Activated CD8-positive, alpha-beta memory T cell treated with anti-CD3 and anti-CD28 coated beads for 36 hours (primary cell): Measurements from ENCODE around the gene SOCS1. TPM values are rescaled to one million over a fixed set of nuclear protein-coding genes. Genes with fewer than 3 reads are reported as not detected.

Experiments
- CTCF ChIA-PET: fragments of 350-600 bp; sonication (Branson Sonifier 250); formaldehyde crosslinking; loops from one replicate; lab custom pipeline; 2021; ENCODE audit warnings: antibody characterized with exemption; lab: Charles Lee
- POLR2A ChIA-PET: fragments of 350-600 bp; sonication (Branson Sonifier 250); formaldehyde crosslinking; loops from one replicate; lab custom pipeline; 2021; ENCODE audit warnings: antibody characterized with exemption; lab: Charles Lee
- total RNA-seq, 2 experiments: library from RNA; stranded (reverse); gene quantifications; one replicate each; pipeline ENCODE4 v1.2.3, GENCODE V29; 2021

SOCS1 gene
- total RNA-seq, 2 experiments from 2014 or later: 107 to 111 TPM

GRCh38 chr16:11270602-11271162 is 14.7 kb upstream of the SOCS1 start:
- ChIA-PET POLR2A (no interaction called here), CTCF (interaction anchor here (1.3 kb wide), 1 partner anchor 306 kb away, joined by 3 read pairs; no protein-coding TSS in a partner anchor)

GRCh38 chr16:11268921-11269375 is 12.9 kb upstream of the SOCS1 start, which contains the start of gene TNP2:
TNP2 (minus strand) TSS chr16:11269325; CDS start chr16:11269262, 63 bp downstream.
- CTCF ChIA-PET: interaction anchor here (0.8 to 1.4 kb wide), 2 partner anchors 136 to 245 kb away, joined by 3 to 6 read pairs; no protein-coding TSS in a partner anchor

DNA sequence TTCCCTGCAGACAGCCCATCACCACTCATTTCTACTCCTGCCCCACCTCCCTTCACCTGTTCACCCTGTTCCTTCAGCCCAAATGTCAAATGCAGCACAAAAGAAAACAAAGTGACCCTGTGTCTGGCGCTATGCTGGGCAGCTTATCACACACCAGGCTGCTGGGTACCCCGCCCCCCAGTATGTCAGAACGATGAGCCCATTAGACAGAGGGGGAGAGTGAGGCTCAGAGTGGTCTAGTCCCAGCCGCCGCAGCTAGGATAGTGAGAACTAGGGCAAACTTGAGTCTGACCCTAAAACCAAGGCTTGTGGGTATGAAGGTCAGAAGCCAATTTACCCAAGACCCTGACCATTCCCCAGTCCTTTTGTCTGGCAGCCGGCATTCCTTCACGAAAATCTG is 9.1 kb upstream of the SOCS1 start:
- ChIA-PET POLR2A (interaction anchor here (0.8 kb wide), 1 partner anchor 10 kb away, joined by 4 read pairs; the partner anchor contains the start of gene SOCS1), CTCF (no interaction called here)

More at GRCh38 chr16:11268921-11269375, 12.9 kb upstream of the SOCS1 start, which contains the start of gene TNP2:
- POLR2A ChIA-PET: no interaction called here

DNA sequence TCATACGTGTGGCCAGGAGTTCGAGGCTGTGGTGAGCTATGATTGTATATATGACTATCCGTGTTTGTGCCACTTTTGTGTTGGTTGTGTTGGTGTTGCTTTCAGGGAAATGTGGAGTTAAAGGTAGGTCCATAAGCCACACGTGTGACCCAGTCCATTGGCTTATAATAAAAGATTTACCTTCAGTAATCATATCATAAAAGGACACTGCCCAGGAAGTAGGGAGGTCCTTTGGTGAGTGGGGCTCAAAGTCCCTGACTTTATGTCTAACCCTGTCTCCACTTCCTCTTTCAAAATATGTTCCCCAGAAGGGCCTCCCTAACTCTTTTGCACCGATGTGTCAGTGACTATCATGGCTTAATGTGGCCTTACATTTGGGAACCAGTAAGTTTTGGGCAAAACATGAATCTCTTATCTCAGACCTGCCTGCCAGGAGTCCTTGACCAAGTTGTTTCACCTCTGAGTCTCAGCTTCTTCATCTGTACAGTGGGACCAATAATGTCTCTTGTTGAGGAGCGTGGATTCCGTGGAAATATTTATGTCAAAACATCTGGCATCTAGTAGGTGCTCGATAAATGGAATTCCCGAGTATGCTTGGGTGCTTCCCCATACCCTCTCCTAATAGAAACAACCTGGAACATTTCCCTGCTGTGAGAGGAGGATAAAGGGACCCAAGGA is 8.3 kb upstream of the SOCS1 start:
- ChIA-PET CTCF (interaction anchor here (0.8 to 1.9 kb wide), 5 partner anchors 15 to 450 kb away, joined by 3 to 6 read pairs (median 3); no protein-coding TSS in a partner anchor), POLR2A (interaction anchor here (0.8 kb wide), 1 partner anchor 9 kb away, joined by 4 read pairs; the partner anchor contains the start of gene SOCS1)

GRCh38 chr16:11263737-11264136 is 7.7 kb upstream of the SOCS1 start:
- POLR2A ChIA-PET: no interaction called here
- CTCF ChIA-PET: interaction anchor here (0.8 to 1.9 kb wide), 5 partner anchors 16 to 451 kb away, joined by 3 to 6 read pairs (median 3); no protein-coding TSS in a partner anchor

DNA sequence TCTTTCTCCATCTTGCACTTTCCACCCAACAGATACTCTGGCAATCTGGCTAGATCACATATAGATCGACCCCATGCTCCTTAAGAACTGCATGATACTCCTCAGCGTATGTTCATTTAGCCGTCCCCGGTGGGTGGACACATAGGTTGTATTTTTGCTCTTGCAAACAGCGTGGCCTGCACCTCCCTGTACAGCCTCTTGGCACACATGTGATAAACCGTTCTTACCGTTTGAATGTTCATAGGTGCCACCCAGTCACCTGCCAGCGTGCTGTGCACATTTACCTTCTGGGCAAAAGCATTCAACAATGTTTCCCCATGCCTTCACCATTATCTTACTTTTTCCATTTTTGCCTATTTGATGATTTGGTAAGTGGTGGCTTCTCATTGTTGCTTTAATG is 6.9 kb upstream of the SOCS1 start:
- ChIA-PET CTCF (interaction anchor here (1.0 to 1.9 kb wide), 5 partner anchors 109 to 452 kb away, joined by 3 to 6 read pairs (median 4); no protein-coding TSS in a partner anchor), POLR2A (no interaction called here)

DNA sequence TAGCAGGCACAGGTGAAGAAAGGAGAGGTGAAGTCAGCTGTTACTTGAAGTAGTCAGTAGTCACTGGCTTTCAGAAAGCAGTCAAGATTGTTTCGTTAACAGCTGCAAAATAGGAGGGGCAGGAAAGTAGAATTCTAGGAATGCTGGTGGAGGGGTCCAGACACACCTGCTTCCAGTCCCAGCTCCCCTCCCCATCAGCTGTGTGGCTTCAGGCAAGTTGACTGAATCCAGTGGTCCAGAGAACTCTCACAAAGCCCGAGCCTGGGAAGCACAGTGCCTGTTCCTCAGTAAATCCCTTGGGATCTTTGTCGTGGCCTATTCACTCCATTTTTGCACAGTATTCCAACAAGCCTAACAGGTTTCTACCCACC is 4.6 kb upstream of the SOCS1 start:
- CTCF ChIA-PET: interaction anchor here (0.6 to 1.3 kb wide), 2 partner anchors 138 to 297 kb away, joined by 3 read pairs; no protein-coding TSS in a partner anchor
- POLR2A ChIA-PET: no interaction called here

DNA sequence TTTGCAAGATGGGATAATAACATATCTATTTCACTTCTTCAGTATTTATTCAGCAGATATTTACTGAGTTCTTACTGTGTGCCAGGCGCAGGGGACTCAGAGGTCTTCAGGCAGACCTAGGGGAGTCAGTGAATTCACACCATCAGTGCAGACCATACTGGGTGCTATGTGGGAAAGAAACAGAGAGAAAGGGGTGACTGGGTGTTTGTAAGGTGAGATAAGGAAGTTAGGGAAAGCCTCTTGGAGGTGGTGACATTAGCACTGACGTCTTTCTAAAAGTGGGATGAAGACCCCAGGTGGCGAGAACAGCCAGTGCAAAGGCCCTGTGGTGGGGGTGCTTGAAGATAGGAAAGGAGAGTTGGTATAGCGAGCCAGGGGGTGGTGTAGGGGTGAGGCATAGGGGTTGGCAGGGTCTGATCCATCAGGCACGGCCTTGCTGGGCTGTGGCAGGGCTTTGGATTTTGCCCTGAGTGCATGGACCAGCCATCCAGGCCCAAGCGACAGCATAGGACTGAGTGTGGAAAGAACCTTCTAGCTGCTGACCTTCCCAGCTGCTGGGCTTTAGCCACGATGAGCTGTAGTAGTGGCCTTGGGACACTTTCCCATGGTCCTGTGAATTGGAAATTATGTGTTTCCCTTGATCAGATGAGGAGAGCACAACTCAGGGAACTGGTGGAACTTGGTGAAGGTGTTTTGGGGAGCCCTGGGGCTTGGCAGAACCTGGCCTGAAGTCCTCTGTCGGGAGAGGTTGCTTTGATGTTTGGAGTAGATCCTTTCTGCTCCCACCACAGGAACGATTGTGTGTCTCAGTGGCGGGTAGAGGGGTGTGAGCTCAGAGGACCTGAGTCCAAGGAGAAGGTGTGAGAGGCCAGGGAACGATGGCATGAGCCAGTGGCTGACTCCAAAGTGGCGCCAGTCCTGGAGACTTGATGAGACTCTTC is 3.9 kb upstream of the SOCS1 start:
- ChIA-PET POLR2A (interaction anchor here (1.0 kb wide), 2 partner anchors 51 to 294 kb away, joined by 3 to 4 read pairs; no protein-coding TSS in a partner anchor), CTCF (interaction anchor here (0.9 to 8.7 kb wide), 5 partner anchors 93 to 297 kb away, joined by 3 to 85 read pairs (median 3); no protein-coding TSS in a partner anchor)

DNA sequence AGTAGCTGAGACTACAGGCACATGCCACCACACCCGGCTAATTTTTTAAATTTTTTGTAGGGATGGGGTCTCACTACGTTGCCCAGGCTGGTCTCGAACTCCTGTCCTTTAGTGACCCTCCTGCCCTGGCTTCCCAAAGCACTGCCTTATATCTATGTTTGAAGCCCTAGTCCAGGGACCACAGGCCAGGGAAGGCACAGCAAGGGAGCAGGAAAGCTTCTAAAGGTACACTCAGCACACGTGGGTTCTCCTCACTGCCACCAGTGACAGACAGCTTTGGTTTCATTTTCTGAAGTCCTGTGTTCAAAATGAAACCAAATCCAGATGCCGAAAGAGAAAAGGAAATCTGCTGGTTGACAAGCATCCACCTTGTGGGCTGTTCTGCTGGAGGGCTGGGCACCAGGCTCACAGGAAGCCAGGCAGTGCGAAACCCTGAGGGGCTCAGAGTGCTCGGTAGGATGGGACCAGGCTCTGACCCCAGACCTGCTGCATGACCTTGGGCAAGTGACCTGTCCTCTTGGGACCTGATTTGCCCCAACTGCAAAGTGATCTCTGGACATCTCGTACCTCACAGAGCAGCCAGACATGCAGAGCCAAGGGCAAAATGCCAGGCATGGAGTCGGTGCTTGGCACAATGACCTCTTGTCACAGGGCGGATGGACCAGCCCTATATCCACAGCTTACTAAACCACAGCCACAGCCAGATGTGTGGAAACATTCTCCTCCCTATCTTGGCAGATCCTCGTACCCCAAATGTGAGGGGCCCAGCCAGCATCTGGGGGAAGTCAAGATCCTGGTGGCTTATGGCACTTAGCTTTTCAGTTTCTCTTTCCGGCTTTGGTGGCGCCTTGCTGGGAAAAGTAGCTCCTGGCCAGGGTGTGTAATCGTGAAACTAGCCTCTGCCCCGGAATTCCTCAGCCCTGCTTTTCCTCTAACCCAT is 2.8 kb upstream of the SOCS1 start:
- CTCF ChIA-PET: interaction anchor here (0.7 to 8.7 kb wide), 12 partner anchors 14 to 948 kb away, joined by 3 to 85 read pairs (median 4); no protein-coding TSS in a partner anchor
- POLR2A ChIA-PET: interaction anchor here (0.6 to 1.0 kb wide), 5 partner anchors 52 to 293 kb away, joined by 3 to 4 read pairs (median 4); no protein-coding TSS in a partner anchor

GRCh38 chr16:11257131-11257938 is 1.3 kb upstream of the SOCS1 start:
- POLR2A ChIA-PET: interaction anchor here (1.1 to 3.4 kb wide), 3 partner anchors 54 to 205 kb away, joined by 4 to 15 read pairs (median 11); no protein-coding TSS in a partner anchor
- CTCF ChIA-PET: interaction anchor here (0.6 to 8.7 kb wide), 13 partner anchors 12 to 291 kb away, joined by 3 to 85 read pairs (median 4); no protein-coding TSS in a partner anchor

DNA sequence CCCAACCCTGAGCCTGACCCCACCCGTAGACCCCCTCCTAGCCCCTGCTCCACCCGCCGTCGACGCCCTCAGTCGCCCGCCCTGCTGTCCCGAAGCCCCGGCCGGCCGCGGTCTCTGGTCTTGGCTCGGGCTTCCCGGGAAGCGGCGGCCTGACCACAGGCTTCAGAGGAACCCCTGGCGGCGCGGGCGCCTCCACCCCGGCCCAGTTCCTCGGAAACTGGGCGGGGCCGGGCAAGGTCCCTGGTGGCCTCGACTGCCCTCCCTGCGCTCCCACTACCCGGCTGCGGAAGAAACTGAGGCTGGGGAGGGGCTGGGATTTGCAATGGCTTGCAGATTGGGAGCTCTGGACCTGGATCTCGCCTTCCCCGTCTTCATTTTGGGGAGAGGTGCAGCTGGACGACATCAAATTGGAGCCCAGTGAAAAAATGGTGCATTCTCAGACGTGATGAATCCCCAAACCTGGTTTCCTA is 692 bp upstream of the SOCS1 start:
- CTCF ChIA-PET: interaction anchor here (0.6 to 8.7 kb wide), 25 partner anchors 11 to 301 kb away, joined by 3 to 85 read pairs (median 5); no protein-coding TSS in a partner anchor
- POLR2A ChIA-PET: interaction anchor here (0.6 to 3.5 kb wide), 19 partner anchors 23 to 291 kb away, joined by 3 to 51 read pairs (median 6); no protein-coding TSS in a partner anchor

DNA sequence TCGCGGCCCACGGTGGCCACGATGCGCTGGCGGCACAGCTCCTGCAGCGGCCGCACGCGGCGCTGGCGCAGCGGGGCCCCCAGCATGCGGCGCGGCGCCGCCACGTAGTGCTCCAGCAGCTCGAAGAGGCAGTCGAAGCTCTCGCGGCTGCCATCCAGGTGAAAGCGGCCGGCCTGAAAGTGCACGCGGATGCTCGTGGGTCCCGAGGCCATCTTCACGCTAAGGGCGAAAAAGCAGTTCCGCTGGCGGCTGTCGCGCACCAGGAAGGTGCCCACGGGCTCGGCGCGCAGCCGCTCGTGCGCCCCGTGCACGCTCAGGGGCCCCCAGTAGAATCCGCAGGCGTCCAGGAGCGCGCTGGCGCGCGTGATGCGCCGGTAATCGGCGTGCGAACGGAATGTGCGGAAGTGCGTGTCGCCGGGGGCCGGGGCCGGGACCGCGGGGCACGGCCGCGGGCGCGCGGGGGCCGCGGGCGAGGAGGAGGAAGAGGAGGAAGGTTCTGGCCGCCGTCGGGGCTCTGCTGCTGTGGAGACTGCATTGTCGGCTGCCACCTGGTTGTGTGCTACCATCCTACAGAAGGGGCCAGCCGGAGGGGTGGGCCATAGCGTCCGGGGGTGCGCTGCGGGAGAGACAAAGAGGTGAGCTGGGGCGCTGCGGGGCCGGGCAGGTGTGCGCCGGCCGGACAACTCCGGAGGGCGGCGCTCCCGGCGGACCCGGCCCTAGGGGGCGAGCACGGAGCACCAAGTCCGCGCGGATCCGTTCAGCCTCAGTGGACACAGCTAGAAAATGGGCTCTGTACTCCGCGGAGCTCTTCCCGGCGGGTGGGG is 879 bp downstream of the SOCS1 start:
- ChIA-PET CTCF (interaction anchor here (0.7 to 8.7 kb wide), 26 partner anchors 9 to 307 kb away, joined by 3 to 85 read pairs (median 4); no protein-coding TSS in a partner anchor), POLR2A (interaction anchor here (0.6 to 3.5 kb wide), 23 partner anchors 10 to 488 kb away, joined by 3 to 51 read pairs (median 5); partner anchors contain the start of gene TXNDC11)

GRCh38 chr16:11253995-11254912 is 1.8 kb downstream of the SOCS1 start:
- ChIA-PET CTCF (interaction anchor here (0.6 to 8.7 kb wide), 14 partner anchors 18 to 306 kb away, joined by 3 to 85 read pairs (median 6); no protein-coding TSS in a partner anchor), POLR2A (interaction anchor here (0.6 to 3.5 kb wide), 12 partner anchors 21 to 289 kb away, joined by 3 to 51 read pairs (median 13); no protein-coding TSS in a partner anchor)
